GM12878 (cell line): ENCODE measurements around the gene PHLDB1. TPM values are rescaled to one million over a fixed set of nuclear protein-coding genes. Genes with fewer than 3 reads are reported as not detected.
"Not testable (repeated sequence)": the region's sequence is repeated elsewhere in the genome, so short reads cannot be mapped to it uniquely, and the experiment has no call there.

Experiments
- ATAC-seq: fragments of 200-7000 bp; cut with Tn5 transposase; 3 replicates; pipeline ENCODE4 v1.9.1; 2020; ENCODE audit warnings: mild to moderate bottlenecking, moderate library complexity
- BruUV-seq: library from RNA; stranded (reverse); fragments of 400-500 nt; replicated peaks from 2 replicates; lab custom pipeline; 2021; lab: Mats Ljungman, UMichigan
- CTCF ChIA-PET: fragments of 300-600 bp; sonication (Branson Sonifier 250); formaldehyde crosslinking; extraction: SDS; loops from one replicate; lab custom pipeline; 2021; ENCODE audit warnings: inconsistent platforms; lab: Yijun Ruan, JAX
- POLR2A ChIA-PET: fragments of 350-600 bp; formaldehyde crosslinking; extraction: SDS; loops from one replicate; lab custom pipeline; 2021; ENCODE audit warnings: inconsistent platforms; lab: Charles Lee
- RAD21 ChIA-PET: fragments of 300-600 bp; sonication (Branson Sonifier 250); formaldehyde crosslinking; loops from one replicate; lab custom pipeline; 2023; ENCODE audit warnings: antibody characterized with exemption; ENCODE audit not compliant: unreplicated experiment; lab: Charles Lee
- SMC1A ChIA-PET: fragments of 300-600 bp; sonication (Branson Sonifier 250); formaldehyde crosslinking; loops from one replicate; lab custom pipeline; 2023; ENCODE audit not compliant: unreplicated experiment, uncharacterized antibody; lab: Charles Lee
- DNase-seq: peaks from one replicate; pipeline ENCODE4 v3.0.0-alpha.2; 2011; ENCODE audit warnings: low read depth, low spot score
- FAIRE-seq: peaks from 3 replicates; lab custom pipeline; 2011; peaks lifted over from hg19 to GRCh38; lab: Jason Lieb, UNC
- H2AFZ ChIP-seq: 2 replicates; pipeline ENCODE4 v1.6.0; 2011; ENCODE audit warnings: low read depth, low read length, control low read depth; ENCODE audit not compliant: control insufficient read depth
- H3K27ac ChIP-seq: 2 replicates; pipeline ENCODE4 v1.5.1; 2011; ENCODE audit warnings: control low read depth; ENCODE audit not compliant: control insufficient read depth, insufficient read depth
- H3K27me3 ChIP-seq, 2 experiments: replicated peaks in 1 of 2; 2 replicates each; pipeline versions ENCODE4 v1.6.0 to v1.6.1; 2011; ENCODE audit warnings: low read length in 1 of 2; ENCODE audit not compliant: control insufficient read depth in 2 of 2, insufficient read depth in 2 of 2
- H3K36me3 ChIP-seq, 2 experiments: 2 replicates each; pipeline ENCODE4 v1.5.1; 2011; ENCODE audit warnings: low read length in 1 of 2; ENCODE audit not compliant: control insufficient read depth in 2 of 2, insufficient read depth in 2 of 2
- H3K4me1 ChIP-seq: 2 replicates; pipeline ENCODE4 v1.6.1; 2011; ENCODE audit warnings: mild to moderate bottlenecking, low read length, moderate library complexity, mixed read lengths; ENCODE audit not compliant: control insufficient read depth, insufficient read depth
- H3K4me2 ChIP-seq: 2 replicates; pipeline ENCODE4 v1.6.0; 2011; ENCODE audit warnings: control low read depth; ENCODE audit not compliant: control insufficient read depth, insufficient read depth
- H3K4me3 ChIP-seq: fragments of 200-600 bp; sonication (generic); 2 replicates; pipeline ENCODE4 v1.5.1; 2016
- H3K79me2 ChIP-seq: 2 replicates; pipeline ENCODE4 v1.6.0; 2011; ENCODE audit warnings: low read length; ENCODE audit not compliant: control insufficient read depth, insufficient read depth
- H3K9ac ChIP-seq: 2 replicates; pipeline ENCODE4 v1.8.0; 2011; ENCODE audit warnings: low read length, control low read depth, mixed read lengths; ENCODE audit not compliant: control insufficient read depth, insufficient read depth
- H3K9me3 ChIP-seq: replicated peaks from 3 replicates; pipeline ENCODE4 v1.5.1; 2011; ENCODE audit warnings: mild to moderate bottlenecking, low read length; ENCODE audit not compliant: control insufficient read depth, insufficient read depth
- H4K20me1 ChIP-seq: 2 replicates; pipeline ENCODE4 v1.6.0; 2011; ENCODE audit not compliant: control insufficient read depth, insufficient read depth
- ATF2 ChIP-seq: IDR thresholded peaks from 2 replicates; pipeline ENCODE4 v1.6.1; 2012; ENCODE audit warnings: low read length, inconsistent platforms
- CREM ChIP-seq: IDR thresholded peaks from 2 replicates; pipeline ENCODE4 v1.6.1; 2014; ENCODE audit warnings: antibody characterized with exemption, low read depth
- PML ChIP-seq: IDR thresholded peaks from 2 replicates; pipeline ENCODE4 v1.6.1; 2012; ENCODE audit warnings: low read length, inconsistent platforms
- WGBS: methylation state at CpG from one replicate; pipeline ENCODE4 v1.1.6; 2016; ENCODE audit warnings: low lambda C conversion rate; ENCODE audit not compliant: insufficient replicate concordance, insufficient coverage; ENCODE audit errors: missing lambda C conversion rate; 5-methylcytosine and 5-hydroxymethylcytosine counted together
- in situ Hi-C: fragments of 300-500 bp; cut with MboI; formaldehyde crosslinking; loops from 9 replicates; pipeline ENCODE4 v1.14.3; 2018; ENCODE audit warnings: mixed read lengths
- intact Hi-C: fragments of 100-400 bp; cut with micrococcal nuclease; formaldehyde crosslinking; loops from one replicate; pipeline ENCODE4 v1.14.2; 2022; ENCODE audit not compliant: unreplicated experiment
- polyA plus RNA-seq, 11 experiments: library from polyadenylated mRNA; depleted of rRNA in 4 of 11; unstranded in 6 of 11; stranded (reverse) in 5 of 11; fragments of >200 nt; fragmentation: Nextera tagmentation in 4 of 11; fragmentation: Illumina TruSeq in 1 of 11; extraction: Ambion mirVana in 4 of 11; extraction: Trizol in 1 of 11; gene quantifications; 1 replicate in 1 of 11; 2 replicates in 10 of 11; pipeline versions ENCODE4 v1.2.1 to v1.2.3, GENCODE V29; 2011 to 2016; ENCODE audit warnings: inconsistent platforms in 2 of 11, missing spikeins in 2 of 11, low read depth in 1 of 11
- total RNA-seq, 4 experiments: library from RNA; depleted of rRNA in 3 of 4; stranded (reverse); fragments of >200 nt in 3 of 4; fragmentation: Illumina TruSeq in 1 of 4; extraction: Trizol in 1 of 4; gene quantifications; 2 replicates each; pipeline versions ENCODE4 v1.2.1 to v1.2.3, GENCODE V29; 2013 to 2021

PHLDB1 gene
- total and polyA plus RNA-seq, 10 of the 15 experiments (the other 5 are each of a cell fraction or from before 2014, with no cell fraction given): 0.03 to 0.26 (median 0.18) TPM; not detected in 4

- DNase-seq, H3K36me3 ChIP-seq, H3K27ac ChIP-seq, H4K20me1 ChIP-seq, ATAC-seq, H3K4me1 ChIP-seq, H3K9me3 ChIP-seq, H3K9ac ChIP-seq, in situ Hi-C loops, H3K4me3 ChIP-seq, POLR2A ChIA-PET, H3K27me3 ChIP-seq, H3K4me2 ChIP-seq, BruUV-seq, FAIRE-seq, H2AFZ ChIP-seq, RAD21 ChIA-PET: not testable (repeated sequence)
- peaks cover 68% of the 10 kb centered on the region for H3K79me2 ChIP-seq
- SMC1A ChIA-PET: interaction anchor here (1.1 kb wide), 1 partner anchor 17 kb away, joined by 3 read pairs; no protein-coding TSS in a partner anchor
- CTCF ChIA-PET: interaction anchor here (0.7 to 1.3 kb wide), 2 partner anchors 34 to 82 kb away, joined by 3 to 4 read pairs; no protein-coding TSS in a partner anchor
- intact Hi-C loops: loop anchor here (10.0 kb wide), 1 partner anchor 283 kb away; no protein-coding TSS in a partner anchor
Observed at GRCh38 chr11:118577995-118578394, 29.4 kb upstream of the PHLDB1 start.

- H4K20me1 ChIP-seq: no peaks in the 10 kb centered on the region
- H3K4me3 ChIP-seq: no peak overlapping the region
- WGBS: 86% methylated on average over 6 of the region's 6 CpGs
- in situ Hi-C loops: no loop called here
- no peaks in the 10 kb centered on the region for H3K4me1 ChIP-seq
- SMC1A ChIA-PET: no interaction called here
- no peak for ATAC-seq
- no peaks in the 10 kb centered on the region for H3K27me3 ChIP-seq
- BruUV-seq: no TSS peak
- no peak for FAIRE-seq
- H2AFZ ChIP-seq: no peak overlapping the region
- peaks cover 10 to 27% of the 10 kb centered on the region in 2 experiments; a peak in 3 of 4 replicates for H3K36me3 ChIP-seq
- TF ChIP-seq ATF2 (no peak), PML (no peak), CREM (no peak)
- TF ChIP-seq, all 136 proteins: peak for 0
- DNase-seq: no peak
- H3K79me2 ChIP-seq: peaks cover 37% of the 10 kb centered on the region
- no peak overlapping the region for H3K27ac ChIP-seq
- CTCF ChIA-PET: no interaction called here
- POLR2A ChIA-PET: no interaction called here
- H3K9me3 ChIP-seq: no peaks in the 10 kb centered on the region
- H3K9ac ChIP-seq: no peak overlapping the region
- H3K4me2 ChIP-seq: no peak overlapping the region
- intact Hi-C loops: no loop called here
- RAD21 ChIA-PET: no interaction called here
Observed at GRCh38 chr11:118581057-118581456, 26.4 kb upstream of the PHLDB1 start.
